GM12872 (cell line): ENCODE data around the gene SMTNL1.

Experiments
- TF ChIP-seq, protein P1 (sequence below): IDR thresholded peaks from 3 replicates; pipeline ENCODE4 v1.5.1; 2011; ENCODE audit warnings: low read depth, mild to moderate bottlenecking, low read length, moderate library complexity; ENCODE audit not compliant: insufficient read depth

SMTNL1 gene

DNA sequence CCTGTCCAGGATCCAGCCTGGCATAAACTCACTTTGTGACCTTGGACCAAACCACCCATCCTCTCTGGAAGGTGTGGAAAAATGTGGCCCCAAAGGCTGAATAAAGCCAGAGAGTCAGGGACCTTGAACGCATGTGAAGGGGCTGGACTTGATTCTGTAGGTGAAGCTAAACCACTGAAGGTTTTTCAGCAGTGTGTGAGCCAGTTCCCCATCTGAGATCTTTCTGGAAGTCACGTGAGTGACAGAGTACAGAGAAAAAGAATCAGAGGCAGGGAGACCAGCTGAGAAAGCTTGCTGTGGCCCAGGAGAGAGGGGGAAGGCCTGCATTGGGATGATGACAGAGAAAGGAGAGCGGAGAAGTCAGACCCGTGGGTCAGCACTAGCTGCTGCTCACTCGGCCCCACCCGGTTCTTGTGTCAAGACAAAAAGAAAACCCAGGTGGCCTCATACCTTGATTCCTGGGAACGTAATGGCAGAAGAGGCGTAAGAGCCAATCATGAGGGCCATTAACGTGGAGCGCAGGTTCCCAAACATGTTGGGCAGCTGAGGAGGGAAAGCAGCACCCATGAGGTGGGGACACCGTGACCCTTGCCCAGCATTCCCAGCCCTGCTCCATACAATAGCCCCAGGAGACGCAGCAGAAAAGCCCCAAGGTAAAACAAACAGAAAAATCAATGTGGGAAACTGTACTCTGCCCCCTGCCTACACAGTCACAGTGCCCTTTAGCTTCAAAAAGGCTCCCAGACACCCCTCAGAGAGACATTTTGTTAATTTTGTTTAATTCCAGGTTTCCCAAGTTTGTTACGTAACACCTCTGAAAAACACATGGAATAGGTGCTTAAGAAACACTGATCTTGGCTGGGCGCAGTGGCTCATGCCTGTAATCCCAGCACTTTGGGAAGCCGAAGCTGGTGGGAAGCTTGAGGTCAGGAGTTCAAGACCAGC is 39.8 kb upstream of the SMTNL1 start:
- TF ChIP-seq, protein P1, sequence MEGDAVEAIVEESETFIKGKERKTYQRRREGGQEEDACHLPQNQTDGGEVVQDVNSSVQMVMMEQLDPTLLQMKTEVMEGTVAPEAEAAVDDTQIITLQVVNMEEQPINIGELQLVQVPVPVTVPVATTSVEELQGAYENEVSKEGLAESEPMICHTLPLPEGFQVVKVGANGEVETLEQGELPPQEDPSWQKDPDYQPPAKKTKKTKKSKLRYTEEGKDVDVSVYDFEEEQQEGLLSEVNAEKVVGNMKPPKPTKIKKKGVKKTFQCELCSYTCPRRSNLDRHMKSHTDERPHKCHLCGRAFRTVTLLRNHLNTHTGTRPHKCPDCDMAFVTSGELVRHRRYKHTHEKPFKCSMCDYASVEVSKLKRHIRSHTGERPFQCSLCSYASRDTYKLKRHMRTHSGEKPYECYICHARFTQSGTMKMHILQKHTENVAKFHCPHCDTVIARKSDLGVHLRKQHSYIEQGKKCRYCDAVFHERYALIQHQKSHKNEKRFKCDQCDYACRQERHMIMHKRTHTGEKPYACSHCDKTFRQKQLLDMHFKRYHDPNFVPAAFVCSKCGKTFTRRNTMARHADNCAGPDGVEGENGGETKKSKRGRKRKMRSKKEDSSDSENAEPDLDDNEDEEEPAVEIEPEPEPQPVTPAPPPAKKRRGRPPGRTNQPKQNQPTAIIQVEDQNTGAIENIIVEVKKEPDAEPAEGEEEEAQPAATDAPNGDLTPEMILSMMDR, result no peak

DNA sequence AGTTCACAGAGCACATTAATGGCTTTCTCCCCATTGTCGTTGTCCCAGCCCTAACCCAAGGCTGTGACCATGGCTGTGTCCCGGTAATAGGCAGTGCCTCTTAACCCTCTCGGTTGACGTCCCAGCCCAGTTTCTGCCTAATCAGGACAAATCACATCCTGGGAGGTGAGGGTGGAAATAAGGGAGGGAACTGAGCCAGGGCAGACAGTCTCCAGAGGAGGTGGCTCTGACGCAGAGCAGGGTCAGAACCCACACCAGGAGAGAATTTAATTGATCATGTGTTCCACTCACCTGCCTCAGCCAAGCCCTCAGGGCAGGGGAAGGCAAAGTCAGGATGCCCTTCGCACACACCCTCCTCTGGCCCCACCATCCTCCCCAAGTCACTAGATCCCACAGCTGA is 38.9 kb upstream of the SMTNL1 start:
- TF ChIP-seq, protein P1, result no peak

DNA sequence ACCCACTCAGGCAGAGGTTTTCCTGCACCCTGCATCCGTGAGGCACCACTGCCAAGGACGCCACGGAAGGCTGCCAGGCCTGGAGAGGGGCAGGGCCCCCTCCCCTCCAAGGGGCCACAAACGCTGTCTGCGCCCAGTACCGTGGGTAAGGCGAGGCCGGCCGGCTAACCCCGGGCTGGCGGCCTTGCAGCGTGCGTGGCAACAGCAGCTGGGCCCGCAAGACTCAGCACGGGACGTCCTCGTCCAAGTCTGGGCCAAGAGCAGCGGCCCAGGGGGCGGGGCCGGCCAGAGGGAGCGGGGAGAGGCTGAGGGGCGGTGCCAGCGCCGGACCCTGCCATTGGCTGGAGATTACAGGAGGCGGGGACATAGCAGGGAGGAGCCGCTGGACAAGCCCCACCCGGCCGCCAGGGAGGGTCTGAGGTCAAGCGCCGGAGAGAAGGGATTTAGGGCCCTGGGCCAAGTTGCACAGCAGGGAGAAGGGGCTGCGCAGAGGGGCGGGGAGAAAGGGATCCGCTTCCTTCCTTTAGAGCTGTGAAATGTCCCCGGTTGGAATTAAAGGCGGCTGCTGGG is 37.9 kb upstream of the SMTNL1 start:
- TF ChIP-seq, protein P1, result no peak

DNA sequence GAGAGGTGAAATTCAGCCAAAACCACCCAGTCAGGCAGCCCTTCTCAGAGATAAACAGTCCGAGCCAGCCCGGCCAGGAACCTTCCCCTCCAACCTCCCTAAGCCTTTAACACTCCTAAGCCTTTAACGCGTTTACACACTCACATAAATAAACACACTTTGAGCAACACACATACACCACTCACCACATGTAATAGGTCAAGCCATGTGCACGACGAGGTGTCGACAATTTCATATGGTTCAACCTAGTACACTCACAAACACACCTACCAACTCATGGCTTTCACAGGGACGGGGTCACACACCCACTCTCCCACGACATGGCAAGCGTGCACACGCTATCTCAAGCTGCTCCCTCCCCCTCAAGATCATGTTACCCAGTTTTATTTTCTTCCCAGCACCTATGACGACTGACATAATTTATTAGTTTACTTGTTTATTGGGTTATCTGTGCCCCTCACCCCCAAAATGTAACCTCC is 37.4 kb upstream of the SMTNL1 start:
- TF ChIP-seq, protein P1, result no peak

DNA sequence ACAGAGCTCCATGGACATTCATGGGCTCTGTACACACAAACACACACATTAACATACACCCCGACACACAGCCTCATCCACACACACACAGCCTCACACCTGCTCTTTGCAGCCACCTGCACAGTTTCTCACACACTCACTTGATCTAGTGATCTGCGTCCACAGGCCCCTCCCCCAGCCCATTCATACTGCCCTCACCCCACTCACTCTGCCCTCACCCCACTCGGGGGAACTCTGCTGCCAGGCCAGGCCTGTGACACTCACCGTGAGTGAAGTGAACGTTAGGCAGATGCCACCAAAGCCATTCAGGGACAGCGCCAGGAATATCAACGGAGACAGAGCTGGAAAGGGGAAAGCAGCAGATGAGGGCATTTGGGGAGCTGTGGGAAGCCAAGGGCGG is 36.9 kb upstream of the SMTNL1 start:
- TF ChIP-seq, protein P1, result no peak

DNA sequence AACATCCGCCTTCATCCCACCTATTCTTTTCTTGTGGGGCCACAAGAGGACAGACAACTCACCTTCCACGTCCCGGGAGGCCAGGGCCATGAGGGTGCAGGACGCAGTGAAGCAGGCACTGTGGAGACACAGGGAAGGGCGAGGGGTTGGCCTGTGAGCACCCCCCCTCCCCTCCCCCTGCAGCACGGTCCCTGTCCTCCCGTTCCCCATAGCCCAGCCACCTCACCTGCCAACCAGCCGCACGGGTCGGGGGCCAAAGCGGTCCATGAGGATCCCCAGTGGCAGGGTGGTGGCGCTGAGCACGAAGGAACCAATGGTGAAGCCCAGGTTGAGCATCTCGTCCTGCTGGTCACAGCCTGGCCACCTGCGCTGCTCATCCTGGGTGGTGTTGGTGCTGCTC is 36.5 kb upstream of the SMTNL1 start:
- TF ChIP-seq, protein P1, result no peak

DNA sequence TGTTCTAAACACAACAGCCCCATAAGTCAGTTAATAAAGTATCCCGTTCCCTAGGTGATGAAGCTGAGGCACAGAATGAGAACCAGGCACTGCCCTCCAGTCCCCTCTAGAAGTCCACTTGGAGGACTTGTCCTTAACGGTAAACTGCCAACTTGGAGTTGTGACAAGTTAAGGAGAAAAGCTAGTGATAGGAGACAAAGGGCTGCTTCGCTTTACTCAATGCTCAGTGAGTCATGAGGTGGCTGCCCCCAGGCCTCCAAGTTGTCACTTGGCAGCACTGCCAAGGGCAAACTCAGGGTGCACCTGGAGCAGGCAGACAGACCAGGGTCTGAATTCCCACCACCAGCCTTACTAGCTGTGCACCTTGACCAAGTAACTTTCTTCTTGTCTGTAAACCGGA is 35.4 kb upstream of the SMTNL1 start:
- TF ChIP-seq, protein P1, result no peak
